Measurements from ENCODE around the gene TIMM44. TPM values are rescaled to one million over a fixed set of nuclear protein-coding genes. Genes with fewer than 3 reads are reported as not detected.

Gene TIMM44
- total RNA-seq, 3 donors from 2014 or later = 180 to 193 (median 190) TPM

- no peaks in the 10 kb centered on the region for H3K9me3 Mint-ChIP-seq
- peak; percentile 26 to 28 for ATAC-seq
- peaks cover 22% of the 10 kb centered on the region for H3K4me1 Mint-ChIP-seq (ENCODE audit: low read depth)
- DNase-seq = peak; percentile 51
- H3K36me3 Mint-ChIP-seq (ENCODE audit: insufficient read depth) = peaks cover 8% of the 10 kb centered on the region
- H3K4me3 Mint-ChIP-seq = no peak overlapping the region
- H3K27me3 Mint-ChIP-seq (ENCODE audit: low read depth) = no peaks in the 10 kb centered on the region
Measured at GRCh38 chr19:7928741-7929701, 14.4 kb downstream of the TIMM44 start.

- peaks cover 8% of the 10 kb centered on the region for H3K36me3 Mint-ChIP-seq (ENCODE audit: insufficient read depth)
- H3K4me3 Mint-ChIP-seq = no peak overlapping the region
- no peaks in the 10 kb centered on the region for H3K9me3 Mint-ChIP-seq
- H3K4me1 Mint-ChIP-seq (ENCODE audit: low read depth) = peaks cover 23% of the 10 kb centered on the region
- no peaks in the 10 kb centered on the region for H3K27me3 Mint-ChIP-seq (ENCODE audit: low read depth)
- DNase-seq = no peak
- no peak for ATAC-seq
Measured at GRCh38 chr19:7928334-7928706, 15.1 kb downstream of the TIMM44 start.

GRCh38 chr19:7927605-7928333 lies 15.7 kb downstream of the TIMM44 start:
- Mint-ChIP-seq H3K36me3 (ENCODE audit: insufficient read depth) (peaks cover 8% of the 10 kb centered on the region), H3K9me3 (no peaks in the 10 kb centered on the region), H3K27me3 (ENCODE audit: low read depth) (no peaks in the 10 kb centered on the region), H3K4me3 (no peak overlapping the region), H3K4me1 (ENCODE audit: low read depth) (peaks cover 26% of the 10 kb centered on the region)
- no peak for DNase-seq
- no peak for ATAC-seq

DNA sequence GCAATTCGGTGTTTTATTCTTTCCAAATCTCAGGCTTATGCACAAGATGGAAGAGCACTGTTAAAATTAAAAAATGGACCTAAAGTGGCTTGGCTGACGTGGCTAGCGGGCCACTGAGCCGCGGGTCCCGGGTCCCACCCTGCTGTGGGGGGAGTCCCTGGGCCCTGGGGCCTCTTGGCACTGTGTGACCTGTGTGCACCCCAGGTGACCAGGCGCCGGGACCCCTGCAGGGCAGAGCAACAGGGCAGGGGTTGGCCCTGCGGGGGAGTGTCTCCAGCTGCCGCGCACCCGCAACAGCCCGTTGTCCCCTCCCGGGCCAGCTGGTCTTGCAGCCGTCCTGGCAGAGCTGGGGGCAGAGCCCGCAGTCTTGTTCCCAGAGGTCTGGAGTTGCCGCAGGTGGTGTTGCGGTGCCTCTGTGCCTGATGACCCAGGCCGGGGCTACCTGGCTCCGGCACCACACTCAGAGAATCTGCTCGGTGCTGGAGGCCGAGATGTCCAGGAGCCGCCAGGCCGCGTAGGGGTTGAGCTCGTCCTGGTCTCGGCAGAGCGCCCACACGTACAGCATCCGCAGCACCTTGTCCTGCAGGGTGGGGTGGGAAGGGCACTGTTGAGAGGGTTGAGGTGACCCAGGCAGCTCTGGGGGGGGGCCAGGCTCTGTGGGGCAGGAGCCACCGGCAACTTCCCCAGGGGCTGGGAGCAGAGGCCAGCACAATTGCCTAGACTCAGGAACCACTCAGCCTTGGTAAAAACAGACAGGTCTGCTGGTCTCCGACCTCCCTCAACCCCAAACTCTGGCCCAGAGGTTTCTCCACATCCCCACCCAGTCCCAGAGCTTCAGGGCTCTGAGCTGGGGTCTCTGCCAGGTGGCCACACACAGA lies 16.5 kb downstream of the TIMM44 start:
- no peak for DNase-seq
- Mint-ChIP-seq H3K27me3 (ENCODE audit: low read depth) (no peaks in the 10 kb centered on the region), H3K36me3 (ENCODE audit: insufficient read depth) (peaks cover 8% of the 10 kb centered on the region), H3K4me1 (ENCODE audit: low read depth) (peaks cover 28% of the 10 kb centered on the region), H3K9me3 (no peaks in the 10 kb centered on the region), H3K4me3 (peak overlapping the region; percentile 19)
- ATAC-seq = no peak

- DNase-seq (peak; percentile 76), ATAC-seq (peak; percentile 62 to 66)
- Mint-ChIP-seq H3K9me3 (no peaks in the 10 kb centered on the region), H3K4me1 (ENCODE audit: low read depth) (peaks cover 36% of the 10 kb centered on the region), H3K36me3 (ENCODE audit: insufficient read depth) (peaks cover 5% of the 10 kb centered on the region), H3K4me3 (peak within 1 kb of the TSS; percentile 72), H3K27me3 (ENCODE audit: low read depth) (no peaks in the 10 kb centered on the region)
Measured at GRCh38 chr19:7926021-7926726, 17.3 kb downstream of the TIMM44 start, which contains the start of gene CTXN1. CTXN1 (minus strand) TSS chr19:7926135; CDS start chr19:7925538, 597 bp downstream.

DNA sequence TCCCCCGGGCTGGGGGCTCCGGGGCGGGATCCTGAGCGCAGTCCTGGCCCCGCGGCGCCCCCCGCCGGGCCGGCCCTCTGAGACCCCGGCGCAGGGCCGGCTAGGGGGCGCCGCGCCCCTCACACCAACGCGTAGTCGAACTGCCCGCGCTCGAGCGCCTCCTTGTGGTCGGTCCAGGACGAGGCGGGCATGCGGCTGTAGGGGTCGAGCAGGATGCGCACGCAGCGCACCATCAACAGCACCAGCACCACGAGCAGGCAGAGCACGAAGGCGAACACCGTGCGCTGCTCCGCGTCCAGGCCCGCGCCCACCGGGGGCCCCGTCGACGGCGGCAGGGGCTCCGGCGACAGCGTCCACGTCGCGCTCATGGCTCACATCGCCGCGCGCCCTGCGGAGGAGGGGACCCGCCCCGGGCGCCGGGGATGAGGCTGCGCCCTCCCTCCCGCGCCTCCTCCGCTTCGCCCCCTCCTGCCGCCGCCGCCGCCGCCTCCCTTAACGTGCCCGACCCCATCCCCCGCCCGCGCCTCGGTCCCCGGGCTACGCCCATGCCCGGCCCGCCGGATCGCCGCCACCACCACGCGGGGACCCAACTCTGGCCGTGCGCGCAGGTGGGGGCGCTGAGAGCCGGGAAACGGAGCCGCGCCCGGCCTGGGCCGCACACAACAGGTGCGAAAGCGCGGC lies 18.2 kb downstream of the TIMM44 start:
- peak overlapping the region; percentile 72 for H3K4me3 Mint-ChIP-seq
- DNase-seq (peak; percentile 71), ATAC-seq (peak; percentile 49 to 57)
- H3K27me3 Mint-ChIP-seq (ENCODE audit: low read depth) = no peaks in the 10 kb centered on the region
- H3K4me1 Mint-ChIP-seq (ENCODE audit: low read depth) = peaks cover 40% of the 10 kb centered on the region
- no peaks in the 10 kb centered on the region for H3K9me3 Mint-ChIP-seq
- H3K36me3 Mint-ChIP-seq (ENCODE audit: insufficient read depth) = peaks cover 3% of the 10 kb centered on the region

GRCh38 chr19:7924651-7925170 lies 18.8 kb downstream of the TIMM44 start:
- Mint-ChIP-seq H3K4me1 (ENCODE audit: low read depth) (peaks cover 44% of the 10 kb centered on the region), H3K9me3 (no peaks in the 10 kb centered on the region), H3K27me3 (ENCODE audit: low read depth) (peaks cover 4% of the 10 kb centered on the region), H3K4me3 (no peak overlapping the region), H3K36me3 (ENCODE audit: insufficient read depth) (peaks cover 3% of the 10 kb centered on the region)
- ATAC-seq = no peak
- no peak for DNase-seq

GRCh38 chr19:7924241-7924640 lies 19.2 kb downstream of the TIMM44 start:
- no peaks in the 10 kb centered on the region for H3K9me3 Mint-ChIP-seq
- peak overlapping the region; percentile 31 for H3K4me3 Mint-ChIP-seq
- peaks cover 3% of the 10 kb centered on the region for H3K36me3 Mint-ChIP-seq (ENCODE audit: insufficient read depth)
- no peak for DNase-seq
- H3K27me3 Mint-ChIP-seq (ENCODE audit: low read depth) = peaks cover 6% of the 10 kb centered on the region
- no peak for ATAC-seq
- H3K4me1 Mint-ChIP-seq (ENCODE audit: low read depth) = peaks cover 44% of the 10 kb centered on the region

- Mint-ChIP-seq H3K9me3 (no peaks in the 10 kb centered on the region), H3K27me3 (ENCODE audit: low read depth) (peaks cover 6% of the 10 kb centered on the region), H3K36me3 (ENCODE audit: insufficient read depth) (peaks cover 2% of the 10 kb centered on the region), H3K4me3 (no peak overlapping the region), H3K4me1 (ENCODE audit: low read depth) (peaks cover 39% of the 10 kb centered on the region)
- no peak for ATAC-seq
- DNase-seq = no peak
Measured at GRCh38 chr19:7923295-7924191, 19.9 kb downstream of the TIMM44 start.

DNA sequence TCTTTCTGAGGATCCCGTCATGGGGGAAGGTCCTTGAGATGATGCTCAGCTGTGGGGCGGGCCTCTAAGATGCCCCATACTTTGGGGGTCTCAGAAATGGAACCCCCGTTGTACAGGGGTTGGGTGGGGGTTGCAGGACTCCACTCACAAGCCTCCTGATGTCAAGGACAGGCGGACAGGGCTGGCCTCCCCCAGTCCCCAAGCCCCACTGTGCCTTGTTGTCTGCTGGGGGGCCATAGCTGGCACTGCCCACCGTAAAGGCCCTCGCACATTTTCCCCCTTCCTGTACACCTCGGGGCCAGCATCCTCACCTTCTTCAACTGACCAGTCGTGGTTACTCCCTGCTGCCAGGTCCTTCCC lies 20.6 kb downstream of the TIMM44 start:
- Mint-ChIP-seq H3K4me3 (no peak overlapping the region), H3K9me3 (no peaks in the 10 kb centered on the region)
- no peak for ATAC-seq

GRCh38 chr19:7921967-7922835 lies 21.3 kb downstream of the TIMM44 start:
- peaks cover 36% of the 10 kb centered on the region for H3K4me1 Mint-ChIP-seq (ENCODE audit: low read depth)
- no peak overlapping the region for H3K4me3 Mint-ChIP-seq
- H3K9me3 Mint-ChIP-seq = no peaks in the 10 kb centered on the region
- no peak for DNase-seq
- no peaks in the 10 kb centered on the region for H3K36me3 Mint-ChIP-seq (ENCODE audit: insufficient read depth)
- H3K27me3 Mint-ChIP-seq (ENCODE audit: low read depth) = peaks cover 14% of the 10 kb centered on the region
- no peak for ATAC-seq

More for the DNA sequence above, 20.6 kb downstream of the TIMM44 start:
- peaks cover 36% of the 10 kb centered on the region for H3K4me1 Mint-ChIP-seq (ENCODE audit: low read depth)
- no peaks in the 10 kb centered on the region for H3K36me3 Mint-ChIP-seq (ENCODE audit: insufficient read depth)
- H3K27me3 Mint-ChIP-seq (ENCODE audit: low read depth) = peaks cover 13% of the 10 kb centered on the region
- no peak for DNase-seq

Data from activated T-cell treated with anti-CD3 and anti-CD28 coated beads, Interleukin-2, amount 50 U/mL, for 4 hours (primary cell).